Mesodermal cell (in vitro differentiated cells): ENCODE results near the gene PADI2.

Source experiments
- H3K27ac ChIP-seq: 2 replicates; pipeline ENCODE4 v1.7.0; 2013; ENCODE audit warnings: mild to moderate bottlenecking, low read depth, low read length, moderate library complexity; ENCODE audit not compliant: severe bottlenecking
- H3K36me3 ChIP-seq: 2 replicates; pipeline ENCODE4 v1.7.1; 2013; ENCODE audit warnings: mild to moderate bottlenecking, low read length, moderate library complexity; ENCODE audit not compliant: control insufficient read depth, insufficient read depth
- H3K4me1 ChIP-seq: one replicate; pipeline ENCODE4 v1.7.1; 2013; ENCODE audit warnings: mild to moderate bottlenecking, low read length; ENCODE audit not compliant: insufficient read depth, control insufficient read depth, poor library complexity, severe bottlenecking
- H3K4me3 ChIP-seq: 2 replicates; pipeline ENCODE4 v1.7.0; 2013; ENCODE audit warnings: low read length, control low read depth, mild to moderate bottlenecking; ENCODE audit not compliant: insufficient read depth, poor library complexity, severe bottlenecking; ENCODE audit errors: extremely low read depth
- H3K9me3 ChIP-seq: 2 replicates; pipeline ENCODE4 v1.7.1; 2013; ENCODE audit warnings: mild to moderate bottlenecking, low read length, moderate library complexity; ENCODE audit not compliant: control insufficient read depth
- WGBS, 2 experiments: methylation state at CpG; one replicate each; pipeline ENCODE4 v1.1.5; 2013; ENCODE audit warnings: missing lambda C conversion rate in 2 of 2; ENCODE audit not compliant: insufficient coverage in 2 of 2; 5-methylcytosine and 5-hydroxymethylcytosine counted together

Gene PADI2

DNA sequence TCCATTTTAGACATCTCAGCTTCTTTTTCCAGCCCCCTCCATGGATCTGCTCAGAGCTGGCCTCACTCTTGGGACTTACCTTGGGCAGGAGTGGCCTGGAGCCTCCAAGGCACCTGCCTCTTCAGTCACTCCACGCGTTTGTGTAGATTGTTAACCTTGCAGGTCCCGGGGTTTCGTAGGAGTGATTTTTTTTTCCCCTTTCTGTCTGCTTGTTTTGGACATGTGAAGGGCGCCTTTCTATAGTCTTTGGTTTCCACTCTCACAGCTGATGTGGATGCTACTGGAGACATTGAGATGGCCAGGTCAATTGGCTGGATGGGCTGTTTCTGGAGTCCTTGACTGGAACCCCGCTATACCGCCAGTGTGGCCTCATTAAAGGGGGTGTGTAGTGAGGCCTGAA, 63.5 kb downstream of the PADI2 start:
- peaks cover 7% of the 10 kb centered on the region for H3K4me1 ChIP-seq
- H3K9me3 ChIP-seq: no peaks in the 10 kb centered on the region
- H3K27ac ChIP-seq: no peak overlapping the region
- H3K36me3 ChIP-seq: peaks cover 14% of the 10 kb centered on the region
- WGBS, 2 experiments: 80 to 96% methylated on average over 2 to 5 of the region's 7 CpGs
- H3K4me3 ChIP-seq: no peak overlapping the region

DNA sequence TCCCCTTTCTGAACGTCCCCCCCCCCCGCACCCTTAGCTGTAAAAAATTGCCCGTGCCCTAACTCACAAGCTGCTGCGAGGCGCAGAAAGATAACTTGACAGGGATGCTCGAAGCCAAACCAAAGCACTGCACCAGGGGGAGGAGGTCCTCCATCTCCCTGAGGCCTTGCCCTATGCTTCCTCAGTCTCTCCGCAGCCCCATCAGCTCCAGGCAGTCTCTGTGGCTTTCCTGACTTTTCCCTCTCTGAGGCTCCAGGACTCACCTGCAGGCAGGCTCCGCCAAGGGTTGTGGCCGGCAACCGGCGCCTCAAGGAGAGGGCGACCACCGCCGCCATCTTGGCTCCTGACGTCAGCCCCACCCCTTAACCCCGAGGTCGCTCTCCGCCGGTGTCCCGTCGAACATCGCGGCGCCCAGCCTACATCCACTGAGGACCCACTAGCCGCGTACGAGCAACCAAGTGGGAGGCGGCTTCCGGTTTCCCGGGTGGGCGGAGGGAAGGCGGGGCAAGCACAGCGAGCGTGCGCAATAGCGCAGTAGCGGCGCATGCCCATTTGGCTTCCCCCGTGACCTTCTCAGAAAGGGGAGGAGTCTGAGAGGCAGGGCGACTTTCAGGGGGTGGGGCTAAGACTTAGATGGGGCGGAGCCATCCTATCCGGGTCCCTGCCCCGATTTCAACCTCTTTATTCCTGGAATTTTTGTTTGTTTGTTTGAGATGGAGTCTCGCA, 65.4 kb downstream of the PADI2 start, which contains the start of gene SDHB:
TSS of gene SDHB (minus strand) at position 348 of the 726 bp plus-strand sequence. CDS start at position 335, 13 bp downstream.
- H3K27ac ChIP-seq: peak within 1 kb of the TSS; percentile 57
- 0 to 1% methylated on average over 18 to 24 of the region's 44 CpGs for WGBS, 2 experiments
- peaks cover 30% of the 10 kb centered on the region for H3K36me3 ChIP-seq
- no peaks in the 10 kb centered on the region for H3K9me3 ChIP-seq
- peak within 1 kb of the TSS; percentile 94 for H3K4me3 ChIP-seq
- H3K4me1 ChIP-seq: peaks cover 7% of the 10 kb centered on the region

DNA sequence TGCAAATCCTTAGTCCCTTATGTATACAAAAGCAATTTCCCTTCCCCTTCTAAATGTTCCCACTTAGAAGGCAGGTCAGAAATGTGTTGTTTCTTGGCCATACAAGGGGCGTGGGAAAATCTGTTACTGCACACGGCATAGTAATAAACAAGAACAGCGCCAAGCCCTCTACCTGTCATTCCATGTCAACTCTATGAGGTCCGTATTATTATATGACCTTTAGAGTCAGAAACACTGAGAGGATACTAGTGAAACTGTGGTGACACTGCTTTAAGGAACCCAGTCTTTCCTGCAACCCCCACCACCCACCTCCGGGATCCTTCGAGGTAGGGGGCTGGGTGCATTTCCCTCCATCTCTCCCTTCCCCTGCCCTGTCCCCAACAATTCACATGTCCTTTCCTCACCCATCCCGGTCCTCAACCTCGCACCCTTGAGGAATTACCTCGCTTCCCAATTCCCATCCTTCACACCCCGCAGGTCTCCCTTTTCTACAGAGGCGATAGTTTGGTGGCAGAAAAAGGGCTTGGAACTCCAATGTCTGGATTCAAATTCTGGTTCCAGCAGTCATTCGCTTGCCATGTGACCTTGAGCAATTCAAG, 66.1 kb downstream of the PADI2 start:
- peak overlapping the region; percentile 94 for H3K4me3 ChIP-seq
- peaks cover 7% of the 10 kb centered on the region for H3K4me1 ChIP-seq
- WGBS, 2 experiments: 0 to 24% methylated on average over 6 to 7 of the region's 12 CpGs
- peak overlapping the region; percentile 57 for H3K27ac ChIP-seq
- peaks cover 30% of the 10 kb centered on the region for H3K36me3 ChIP-seq
- no peaks in the 10 kb centered on the region for H3K9me3 ChIP-seq

DNA sequence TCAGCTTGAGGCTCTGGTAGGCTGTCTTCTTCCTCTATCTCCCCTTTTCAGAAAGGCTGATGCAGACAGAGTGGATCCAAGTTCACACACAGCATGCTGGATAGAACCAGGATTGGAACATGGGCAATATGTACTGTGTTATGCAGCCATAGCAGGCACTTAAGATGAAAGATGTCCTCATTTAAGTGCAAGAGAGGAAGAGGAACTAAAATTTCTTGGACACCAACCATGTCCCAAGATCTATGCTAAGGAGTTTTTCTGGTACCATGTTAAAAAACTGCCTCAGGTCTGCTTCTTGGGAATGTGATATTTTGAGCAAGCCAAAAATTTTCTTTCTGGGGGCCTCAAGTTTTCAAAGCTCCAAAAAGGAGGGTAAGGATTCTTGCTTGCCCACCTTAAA, 66.6 kb downstream of the PADI2 start:
- no peak overlapping the region for H3K27ac ChIP-seq
- H3K36me3 ChIP-seq: peaks cover 33% of the 10 kb centered on the region
- peaks cover 7% of the 10 kb centered on the region for H3K4me1 ChIP-seq
- H3K9me3 ChIP-seq: no peaks in the 10 kb centered on the region
- H3K4me3 ChIP-seq: peak overlapping the region; percentile 94

DNA sequence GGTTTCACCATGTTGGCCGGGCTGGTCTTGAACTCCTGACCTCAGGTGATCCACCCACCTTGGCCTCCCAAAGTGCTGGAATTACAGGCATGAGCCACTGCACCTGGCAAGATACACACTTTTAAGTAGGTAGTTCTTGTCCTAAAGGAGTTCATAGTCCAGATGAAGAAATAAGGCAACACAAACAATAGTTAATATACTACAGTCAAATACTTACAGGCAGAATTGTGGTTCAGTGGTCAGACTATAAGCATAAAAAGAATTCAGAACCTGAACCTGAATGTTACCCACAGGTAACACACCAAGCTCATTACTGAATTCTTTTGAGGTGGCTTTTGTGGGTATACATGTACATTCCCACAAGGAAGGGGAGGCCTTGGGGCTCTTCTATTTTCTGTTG, 67.2 kb downstream of the PADI2 start:
- H3K4me1 ChIP-seq: peaks cover 7% of the 10 kb centered on the region
- no peaks in the 10 kb centered on the region for H3K9me3 ChIP-seq
- H3K27ac ChIP-seq: no peak overlapping the region
- no CpG with 5 or more reads among the region's 1 CpG for WGBS, 2 experiments
- H3K4me3 ChIP-seq: no peak overlapping the region
- H3K36me3 ChIP-seq: peaks cover 35% of the 10 kb centered on the region

DNA sequence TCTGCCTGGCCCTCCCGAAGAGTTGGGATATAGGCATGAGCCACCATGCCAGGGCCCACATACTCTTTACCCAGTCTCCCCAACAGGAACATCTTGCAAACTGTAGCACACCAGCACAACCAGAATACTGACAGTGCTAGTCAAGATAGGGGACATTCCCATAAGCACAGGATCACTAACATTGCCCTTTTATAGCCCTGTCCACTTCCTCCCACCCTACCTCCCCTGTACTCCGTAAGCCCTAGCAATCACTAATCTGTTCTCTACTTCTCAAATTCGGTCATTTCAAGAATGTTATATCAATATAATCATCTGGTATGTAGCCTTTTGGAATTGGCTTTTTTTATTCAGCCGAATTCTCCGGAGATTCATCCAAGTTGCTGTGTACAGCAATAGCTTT, 71.3 kb downstream of the PADI2 start:
- peaks cover 62% of the 10 kb centered on the region for H3K36me3 ChIP-seq
- H3K9me3 ChIP-seq: no peaks in the 10 kb centered on the region
- no peak overlapping the region for H3K4me3 ChIP-seq
- peaks cover 7% of the 10 kb centered on the region for H3K4me1 ChIP-seq
- H3K27ac ChIP-seq: no peak overlapping the region
- WGBS, 2 experiments: 82 to 100% methylated on average over 1 to 2 of the region's 5 CpGs

DNA sequence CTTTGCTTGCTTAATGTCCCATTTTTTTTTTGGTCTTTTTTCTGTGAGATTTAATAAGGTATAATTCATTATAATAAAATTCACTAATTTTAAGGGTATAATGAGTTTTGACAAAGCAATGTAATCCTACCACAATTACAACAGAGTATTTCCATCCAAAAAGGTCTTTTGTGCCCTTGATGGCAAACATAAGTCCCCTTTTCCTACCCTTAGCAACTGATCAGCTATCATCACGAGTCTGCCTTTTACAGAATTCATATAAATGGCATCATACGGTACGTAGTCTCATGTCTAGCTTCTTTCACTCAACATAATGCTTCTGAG, 73.0 kb downstream of the PADI2 start:
- Histone ChIP-seq H3K36me3 (peaks cover 67% of the 10 kb centered on the region), H3K27ac (no peak overlapping the region), H3K4me1 (peaks cover 2% of the 10 kb centered on the region), H3K4me3 (no peak overlapping the region), H3K9me3 (no peaks in the 10 kb centered on the region)
- 86 to 88% methylated on average over 1 to 3 of the region's 3 CpGs for WGBS, 2 experiments

DNA sequence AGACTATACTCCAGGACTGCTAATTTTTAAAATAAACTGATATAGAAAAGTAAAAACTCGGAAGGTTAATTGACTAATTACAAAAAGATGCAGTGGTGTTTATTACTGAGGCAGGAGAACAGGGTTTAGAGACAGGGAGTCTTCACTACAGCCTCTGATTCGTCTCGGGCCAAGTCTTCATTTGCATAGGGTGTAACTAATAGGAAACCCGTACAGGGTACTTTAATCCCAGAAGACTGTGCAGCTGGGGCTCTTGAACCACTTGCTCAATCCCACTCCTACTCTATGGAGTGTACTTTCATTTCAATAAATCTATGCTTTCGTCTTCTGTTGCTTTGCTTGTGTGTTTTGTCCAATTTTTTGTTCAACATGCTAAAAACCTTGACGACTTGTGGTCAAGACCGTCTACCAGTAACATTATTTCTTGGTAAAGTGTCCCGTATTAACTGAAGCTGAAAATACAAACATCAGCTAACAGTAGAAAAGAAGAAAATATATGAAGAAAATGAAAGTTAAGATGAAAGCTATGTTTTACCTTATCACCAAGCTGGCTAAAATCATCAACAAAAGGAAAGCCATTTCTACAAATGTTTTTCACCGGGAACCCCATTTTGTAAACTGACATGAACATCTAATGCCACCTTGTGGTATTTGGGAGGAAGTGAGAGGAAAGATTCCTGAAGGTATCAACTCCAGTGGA, 73.5 kb downstream of the PADI2 start:
- peaks cover 65% of the 10 kb centered on the region for H3K36me3 ChIP-seq
- H3K4me1 ChIP-seq: no peaks in the 10 kb centered on the region
- H3K4me3 ChIP-seq: no peak overlapping the region
- 46 to 74% methylated on average over 3 to 7 of the region's 9 CpGs for WGBS, 2 experiments
- no peaks in the 10 kb centered on the region for H3K9me3 ChIP-seq
- H3K27ac ChIP-seq: no peak overlapping the region

DNA sequence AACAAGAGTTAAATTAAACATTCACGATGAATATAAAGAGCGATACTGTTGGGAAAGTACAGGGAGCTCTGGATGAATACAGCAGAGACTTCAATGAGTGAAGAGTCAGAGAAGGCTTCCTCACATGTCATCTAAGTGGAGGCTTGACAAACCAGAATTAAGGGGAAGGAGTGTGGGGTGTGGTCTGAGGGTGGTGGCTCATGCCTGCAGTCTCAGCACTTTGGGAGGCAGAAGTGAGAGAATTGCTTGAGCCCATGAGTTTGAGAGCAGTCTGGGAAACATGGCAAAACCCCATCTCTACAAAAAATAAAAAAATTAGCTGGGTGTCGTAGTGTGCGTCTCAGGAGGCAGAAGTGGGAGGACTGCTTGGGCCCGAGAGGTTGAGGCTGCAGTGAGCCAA, 74.1 kb downstream of the PADI2 start:
- Histone ChIP-seq H3K4me1 (no peaks in the 10 kb centered on the region), H3K4me3 (no peak overlapping the region), H3K27ac (no peak overlapping the region), H3K9me3 (no peaks in the 10 kb centered on the region), H3K36me3 (peaks cover 66% of the 10 kb centered on the region)
- 77% methylated on average over 5 of the region's 5 CpGs; no CpG with 5 or more reads in 1 of the 2 experiments for WGBS, 2 experiments

DNA sequence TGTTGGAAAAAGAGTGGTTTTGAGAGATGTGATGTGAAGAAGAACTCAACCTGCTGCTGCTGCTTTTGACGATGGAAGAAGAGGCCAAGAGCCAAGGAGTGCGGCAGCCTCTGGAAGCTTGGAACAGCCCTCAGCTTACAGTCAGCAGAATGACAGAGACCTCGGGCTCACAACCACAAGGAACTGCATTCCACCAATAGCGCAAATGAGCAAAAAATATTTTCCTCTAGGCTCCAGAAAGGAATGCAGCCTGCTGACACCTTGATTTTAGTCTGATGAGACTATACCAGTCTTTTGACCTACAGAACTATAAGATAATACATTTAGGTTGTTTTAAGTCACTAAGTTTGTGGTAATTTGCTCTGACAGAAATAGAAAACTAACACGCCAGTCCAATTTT, 75.6 kb downstream of the PADI2 start:
- Histone ChIP-seq H3K9me3 (no peaks in the 10 kb centered on the region), H3K4me3 (no peak overlapping the region), H3K27ac (no peak overlapping the region), H3K36me3 (peaks cover 66% of the 10 kb centered on the region), H3K4me1 (no peaks in the 10 kb centered on the region)
- 0 to 71% methylated on average over 1 to 4 of the region's 5 CpGs for WGBS, 2 experiments

DNA sequence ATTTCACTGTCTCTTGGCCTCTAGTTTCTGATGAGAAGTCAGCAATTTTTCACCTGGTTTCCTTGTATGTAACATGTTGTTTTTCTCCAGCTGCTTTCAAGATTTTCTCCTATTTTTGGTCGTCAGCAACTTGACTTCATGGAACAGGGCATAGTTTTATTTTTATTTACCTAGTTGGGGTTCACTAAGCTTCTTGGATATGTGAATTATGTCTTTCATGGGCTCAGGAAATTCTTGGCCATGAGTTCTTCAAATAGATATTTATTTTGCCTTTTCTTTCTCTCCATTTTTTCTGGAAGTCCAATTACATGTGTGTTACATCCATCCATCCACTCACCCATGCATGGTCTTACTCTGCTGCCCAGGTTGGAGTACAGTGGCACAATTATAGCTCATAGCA, 79.1 kb downstream of the PADI2 start:
- Histone ChIP-seq H3K4me3 (no peak overlapping the region), H3K4me1 (no peaks in the 10 kb centered on the region), H3K9me3 (no peaks in the 10 kb centered on the region), H3K27ac (no peak overlapping the region), H3K36me3 (peaks cover 63% of the 10 kb centered on the region)
- no CpG with 5 or more reads among the region's 1 CpG for WGBS, 2 experiments
